Keratinocyte (primary cell): ENCODE results near the gene SND1.

Experiments used
- CTCF ChIP-seq, 3 experiments: IDR thresholded peaks in 1 of 3; conservative IDR thresholded peaks in 1 of 3; optimal IDR thresholded peaks in 1 of 3; 2 replicates in 2 of 3; 3 replicates in 1 of 3; pipeline versions ENCODE3 to v1.5.1; 2011; ENCODE audit warnings: low read length in 3 of 3, mild to moderate bottlenecking in 3 of 3, moderate library complexity in 2 of 3, control low read depth in 1 of 3, inconsistent platforms in 1 of 3; ENCODE audit not compliant: insufficient read depth in 2 of 3; ENCODE audit errors: extremely low read depth in 1 of 3
- EZH2 ChIP-seq: IDR thresholded peaks from one replicate; pipeline ENCODE4 v1.6.1; 2012; ENCODE audit warnings: inconsistent platforms, mild to moderate bottlenecking, low read length, moderate library complexity

- no peak for TF ChIP-seq CTCF (optimal IDR thresholded peaks at IDR 0.05 in 1 of 3, IDR thresholded peaks at IDR 0.05 in 1 of 3, conservative IDR thresholded peaks at IDR 0.05 in 1 of 3; ENCODE audit: extremely low read depth in 1 of 3, insufficient read depth in 2 of 3, low read length in 3 of 3)
- no peak for TF ChIP-seq EZH2
These were observed 109.2 kb downstream of the SND1 start for GRCh38 chr7:127761196-127761595.
